ENCODE data around the gene TMEM43.

- TF ChIP-seq CTCF (IDR thresholded peaks at IDR 0.05; ENCODE audit: insufficient read depth, low read length) (no peak), POLR2AphosphoS5 (IDR thresholded peaks at IDR 0.05; ENCODE audit: low read depth) (no peak), SPI1 (IDR thresholded peaks at IDR 0.05; ENCODE audit: borderline replicate concordance, low read depth) (no peak), GABPA (IDR thresholded peaks at IDR 0.05; ENCODE audit: low read depth) (no peak)
- TF ChIP-seq, protein P1, sequence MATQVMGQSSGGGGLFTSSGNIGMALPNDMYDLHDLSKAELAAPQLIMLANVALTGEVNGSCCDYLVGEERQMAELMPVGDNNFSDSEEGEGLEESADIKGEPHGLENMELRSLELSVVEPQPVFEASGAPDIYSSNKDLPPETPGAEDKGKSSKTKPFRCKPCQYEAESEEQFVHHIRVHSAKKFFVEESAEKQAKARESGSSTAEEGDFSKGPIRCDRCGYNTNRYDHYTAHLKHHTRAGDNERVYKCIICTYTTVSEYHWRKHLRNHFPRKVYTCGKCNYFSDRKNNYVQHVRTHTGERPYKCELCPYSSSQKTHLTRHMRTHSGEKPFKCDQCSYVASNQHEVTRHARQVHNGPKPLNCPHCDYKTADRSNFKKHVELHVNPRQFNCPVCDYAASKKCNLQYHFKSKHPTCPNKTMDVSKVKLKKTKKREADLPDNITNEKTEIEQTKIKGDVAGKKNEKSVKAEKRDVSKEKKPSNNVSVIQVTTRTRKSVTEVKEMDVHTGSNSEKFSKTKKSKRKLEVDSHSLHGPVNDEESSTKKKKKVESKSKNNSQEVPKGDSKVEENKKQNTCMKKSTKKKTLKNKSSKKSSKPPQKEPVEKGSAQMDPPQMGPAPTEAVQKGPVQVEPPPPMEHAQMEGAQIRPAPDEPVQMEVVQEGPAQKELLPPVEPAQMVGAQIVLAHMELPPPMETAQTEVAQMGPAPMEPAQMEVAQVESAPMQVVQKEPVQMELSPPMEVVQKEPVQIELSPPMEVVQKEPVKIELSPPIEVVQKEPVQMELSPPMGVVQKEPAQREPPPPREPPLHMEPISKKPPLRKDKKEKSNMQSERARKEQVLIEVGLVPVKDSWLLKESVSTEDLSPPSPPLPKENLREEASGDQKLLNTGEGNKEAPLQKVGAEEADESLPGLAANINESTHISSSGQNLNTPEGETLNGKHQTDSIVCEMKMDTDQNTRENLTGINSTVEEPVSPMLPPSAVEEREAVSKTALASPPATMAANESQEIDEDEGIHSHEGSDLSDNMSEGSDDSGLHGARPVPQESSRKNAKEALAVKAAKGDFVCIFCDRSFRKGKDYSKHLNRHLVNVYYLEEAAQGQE (IDR thresholded peaks at IDR 0.05; ENCODE audit: insufficient replicate concordance, low read depth): no peak
Measured at GRCh38 chr3:14169871-14170270, 45.0 kb downstream of the TMEM43 start.

Measured in HL-60 (cell line).